T-helper 22 cell (primary cell): ENCODE measurements around the gene CFAP157.

Experiments
- DNase-seq: peaks from one replicate; pipeline ENCODE4 v3.0.0-alpha.2; 2020; ENCODE audit warnings: low read depth

CFAP157 gene

GRCh38 chr9:127706836-127707241 lies at the start of gene CFAP157:
CFAP157 (plus strand) TSS chr9:127706988; CDS start chr9:127707032, 44 bp downstream.
- DNase-seq: no peak

- no peak for DNase-seq
These were observed 48.4 kb upstream of the CFAP157 start for GRCh38 chr9:127658428-127658827.

- no peak for DNase-seq
These were observed 45.7 kb upstream of the CFAP157 start for GRCh38 chr9:127660886-127661741.

GRCh38 chr9:127662617-127663016 lies 44.2 kb upstream of the CFAP157 start:
- no peak for DNase-seq

DNA sequence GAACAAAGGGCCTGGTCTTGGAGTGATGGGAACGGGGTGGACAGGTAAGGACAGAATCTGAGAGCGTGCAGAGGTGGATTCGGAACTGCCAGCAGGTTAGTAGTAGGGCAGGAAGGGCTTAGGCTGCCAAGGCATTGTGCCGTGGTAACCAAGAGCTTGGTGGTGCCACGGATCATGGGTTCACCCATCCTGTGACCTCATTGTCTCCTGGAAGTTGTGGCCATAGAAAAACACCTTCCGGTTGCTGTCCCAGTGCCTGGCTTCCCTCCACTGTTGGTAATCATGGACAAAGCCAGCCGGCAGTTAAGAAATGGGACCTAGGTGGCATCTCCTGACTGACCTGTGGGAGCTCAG lies 42.5 kb upstream of the CFAP157 start:
- no peak for DNase-seq

- DNase-seq: no peak
These were observed 41.9 kb upstream of the CFAP157 start for GRCh38 chr9:127664678-127665507.

- no peak for DNase-seq
These were observed 39.5 kb upstream of the CFAP157 start for GRCh38 chr9:127667127-127667844.

- DNase-seq: no peak
These were observed 38.9 kb upstream of the CFAP157 start for GRCh38 chr9:127667906-127668305.

GRCh38 chr9:127673234-127673633 lies 33.6 kb upstream of the CFAP157 start:
- no peak for DNase-seq

DNA sequence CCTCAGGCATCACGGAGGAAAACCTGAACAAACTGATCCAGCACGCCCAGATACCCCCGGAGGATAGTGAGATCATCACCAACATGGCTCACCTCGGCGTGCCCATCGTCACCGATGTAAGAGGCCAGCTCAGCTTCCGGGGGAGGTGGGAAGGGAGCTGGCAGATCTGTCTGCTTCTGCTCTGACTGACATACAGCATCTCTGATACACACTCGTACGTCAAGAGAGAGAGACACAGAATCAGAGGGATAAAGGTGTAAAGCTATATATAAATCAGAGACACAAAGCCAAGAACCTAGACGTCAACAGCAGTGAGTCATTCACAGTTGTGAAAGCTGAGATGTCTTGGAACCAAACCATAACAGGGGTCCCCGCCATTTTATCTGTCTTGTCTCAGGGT lies 30.1 kb upstream of the CFAP157 start:
- no peak for DNase-seq

DNA sequence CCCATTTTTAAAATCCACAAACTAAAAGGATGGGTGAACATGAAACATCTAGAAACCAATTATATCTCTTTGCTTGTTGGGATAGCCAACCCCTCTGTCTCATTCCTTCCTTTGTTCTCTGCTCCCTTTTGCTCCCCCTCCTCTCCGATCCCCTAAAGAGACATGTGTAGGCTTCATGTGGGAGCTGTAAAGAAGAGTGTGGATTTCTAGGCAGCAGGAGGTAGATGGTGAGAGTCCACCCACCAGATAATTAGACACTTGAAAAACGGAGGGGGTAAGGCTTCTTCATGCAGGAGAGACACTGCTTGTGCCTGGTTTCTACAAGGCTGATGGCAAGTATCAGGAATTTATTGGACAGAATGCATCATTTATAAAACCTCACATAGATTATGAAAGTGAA lies 27.3 kb upstream of the CFAP157 start:
- DNase-seq: no peak

DNA sequence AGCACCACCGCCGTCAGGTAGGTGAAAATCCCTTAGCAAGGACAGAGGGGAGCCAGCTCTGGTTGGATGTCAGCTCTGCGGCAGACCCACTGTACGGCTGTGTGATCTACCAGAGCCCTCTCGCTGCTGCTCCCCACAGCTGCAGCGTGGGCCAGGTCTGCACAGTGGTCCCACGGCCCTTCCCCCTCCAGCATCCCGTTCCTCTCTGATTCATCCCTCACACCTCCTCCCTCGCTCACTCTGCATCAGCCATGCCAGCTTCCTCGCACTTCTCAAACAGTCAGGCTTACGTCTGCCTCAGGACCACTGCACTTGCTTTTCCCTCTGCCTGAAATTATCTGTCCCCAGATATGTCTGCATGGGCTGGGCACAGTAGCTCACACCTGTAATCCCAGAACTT lies 26.6 kb upstream of the CFAP157 start:
- no peak for DNase-seq

DNA sequence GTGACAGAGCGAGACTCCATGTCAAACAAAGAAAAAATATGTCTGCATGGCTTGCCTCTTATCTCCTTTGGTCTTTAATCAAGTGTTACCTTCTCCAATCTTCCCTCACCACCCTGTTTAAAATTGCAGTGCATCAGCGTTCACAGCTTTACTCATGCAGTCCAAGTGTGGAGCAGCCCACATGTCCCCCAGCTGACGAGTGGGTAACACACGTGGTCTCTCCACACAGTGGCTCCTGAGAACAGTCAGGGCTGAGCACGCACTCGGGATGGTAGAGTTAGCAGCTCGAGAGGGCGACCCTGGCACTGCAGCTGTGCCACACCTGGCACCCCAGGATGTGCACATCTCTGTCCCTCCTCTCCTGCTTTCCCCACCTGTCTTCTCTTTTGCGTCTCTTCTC lies 25.9 kb upstream of the CFAP157 start:
- DNase-seq: no peak

DNA sequence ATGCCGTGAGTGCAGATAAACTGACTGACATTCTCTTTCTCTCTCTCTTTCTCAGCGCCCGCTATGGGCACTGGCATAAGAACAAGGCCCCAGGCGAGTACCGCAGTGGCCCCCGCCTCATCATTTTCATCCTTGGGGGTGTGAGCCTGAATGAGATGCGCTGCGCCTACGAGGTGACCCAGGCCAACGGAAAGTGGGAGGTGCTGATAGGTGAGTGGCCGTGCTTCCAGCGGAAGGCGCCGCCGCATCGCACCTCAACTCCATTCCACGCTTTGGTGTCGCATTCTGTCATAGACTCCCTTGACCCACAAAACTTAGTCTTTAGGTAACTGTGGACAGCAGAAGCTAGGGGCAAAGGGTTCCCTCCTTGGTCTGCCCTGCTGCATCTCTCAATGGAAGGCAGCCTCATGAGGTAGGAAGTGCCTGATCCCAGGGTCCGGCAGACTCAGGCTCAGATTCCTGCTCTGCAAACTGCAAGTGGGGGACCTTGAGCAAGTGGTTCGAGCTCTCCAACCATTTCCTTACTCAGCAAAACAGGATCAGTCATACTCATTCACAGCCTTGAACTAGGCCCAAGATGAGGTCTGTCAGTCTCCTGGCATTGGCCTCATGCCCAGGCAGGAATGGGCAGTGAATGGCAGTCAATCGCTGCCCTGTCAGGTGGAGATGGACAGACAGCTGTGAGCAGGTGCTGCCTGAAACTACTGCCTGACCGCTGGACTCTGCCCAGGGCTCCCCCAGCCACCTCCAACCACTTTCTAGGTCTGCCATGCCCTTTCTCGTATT lies 24.2 kb upstream of the CFAP157 start:
- DNase-seq: no peak

- DNase-seq: no peak
These were observed 23.1 kb upstream of the CFAP157 start for GRCh38 chr9:127683723-127684122.

GRCh38 chr9:127684576-127684975 lies 22.2 kb upstream of the CFAP157 start:
- no peak for DNase-seq

DNA sequence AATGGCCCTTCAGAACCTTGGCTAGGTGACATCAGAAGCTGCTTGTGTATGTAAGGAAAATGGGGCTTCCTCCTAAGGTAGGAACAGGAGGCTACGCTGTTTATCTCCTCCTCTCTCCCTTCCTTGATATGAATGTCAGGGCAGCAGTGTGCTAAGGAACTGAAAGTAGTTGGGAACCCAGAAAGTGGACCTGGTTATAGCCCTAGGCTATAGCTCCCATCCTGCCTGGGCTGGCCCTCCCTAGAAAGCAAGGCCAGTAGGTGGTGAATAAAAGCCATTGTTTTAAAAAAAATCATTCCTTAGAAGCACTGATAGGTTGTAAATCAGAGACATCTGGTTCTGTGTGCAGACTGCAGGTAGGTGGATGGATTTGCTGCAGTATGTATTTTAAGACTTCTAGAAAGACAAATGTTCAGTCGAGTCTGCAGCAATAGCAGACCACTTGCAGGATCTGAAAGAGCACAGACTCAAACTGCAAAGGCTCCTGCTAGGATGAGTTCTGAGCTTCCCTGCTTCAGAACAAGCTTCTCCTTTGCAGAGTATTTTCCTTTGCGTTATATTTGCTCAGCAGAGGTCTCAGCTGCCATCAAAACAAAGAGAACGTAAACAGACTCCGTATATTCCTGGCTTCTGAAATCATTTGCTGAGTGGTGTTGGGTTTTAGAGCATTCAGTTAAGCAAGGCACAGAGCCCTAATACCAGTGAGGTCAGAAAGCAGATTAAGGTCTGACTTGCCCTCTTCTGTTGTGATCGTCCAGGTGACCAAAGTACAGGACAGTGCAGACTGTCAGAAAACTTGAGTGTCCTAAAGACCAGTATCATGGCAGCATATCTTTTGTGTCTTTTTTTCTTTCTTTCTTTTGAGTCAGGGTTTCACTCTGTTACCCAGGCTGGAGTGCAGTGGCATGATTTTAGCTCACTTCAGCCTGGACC lies 20.1 kb upstream of the CFAP157 start:
- no peak for DNase-seq

GRCh38 chr9:127689329-127690000 lies 17.3 kb upstream of the CFAP157 start:
- DNase-seq: no peak

- DNase-seq: no peak
These were observed 16.1 kb upstream of the CFAP157 start for GRCh38 chr9:127690735-127691134.

- no peak for DNase-seq
These were observed 14.7 kb upstream of the CFAP157 start for GRCh38 chr9:127692071-127692470.
